BJ (cell line): ENCODE measurements around the gene TRAPPC12. TPM values are rescaled to one million over a fixed set of nuclear protein-coding genes. Genes with fewer than 3 reads are reported as not detected.
"Not testable (repeated sequence)": the region's sequence is repeated elsewhere in the genome, so short reads cannot be mapped to it uniquely, and the experiment has no call there.

Experiments used
- CTCF ChIA-PET: fragments of 350-600 bp; formaldehyde crosslinking; extraction: SDS; loops from one replicate; lab custom pipeline; 2021; ENCODE audit warnings: antibody characterized with exemption, inconsistent platforms; lab: Yijun Ruan, JAX
- POLR2A ChIA-PET: fragments of 300-600 bp; sonication (Branson Sonifier 250); formaldehyde crosslinking; extraction: SDS; loops from one replicate; lab custom pipeline; 2021; ENCODE audit warnings: antibody characterized with exemption; lab: Charles Lee
- DNase-seq: peaks from one replicate; pipeline ENCODE4 v3.0.0-alpha.2; 2011; ENCODE audit warnings: low read depth
- H3K27me3 ChIP-seq: 2 replicates; pipeline ENCODE4 v1.6.0; 2011; ENCODE audit warnings: low read length; ENCODE audit not compliant: control insufficient read depth, insufficient read depth
- H3K36me3 ChIP-seq: 2 replicates; pipeline ENCODE4 v1.5.1; 2011; ENCODE audit warnings: low read length; ENCODE audit not compliant: control insufficient read depth, insufficient read depth
- H3K4me3 ChIP-seq: 2 replicates; pipeline ENCODE4 v1.5.1; 2011; ENCODE audit warnings: low read depth, mild to moderate bottlenecking, control low read depth, low read length
- polyA plus RNA-seq: library from polyadenylated mRNA; depleted of rRNA; stranded (reverse); fragments of >200 nt; gene quantifications from 2 replicates; pipeline ENCODE4 v1.2.3, GENCODE V29; 2011
- TF ChIP-seq, protein P1 (sequence below): IDR thresholded peaks from 2 replicates; pipeline ENCODE4 v1.5.1; 2011; ENCODE audit warnings: low read depth, mild to moderate bottlenecking, control low read depth, inconsistent platforms, low read length, moderate library complexity; ENCODE audit not compliant: insufficient read depth

Gene TRAPPC12
- polyA plus RNA-seq, 1 experiment = 57.8 TPM

DNA sequence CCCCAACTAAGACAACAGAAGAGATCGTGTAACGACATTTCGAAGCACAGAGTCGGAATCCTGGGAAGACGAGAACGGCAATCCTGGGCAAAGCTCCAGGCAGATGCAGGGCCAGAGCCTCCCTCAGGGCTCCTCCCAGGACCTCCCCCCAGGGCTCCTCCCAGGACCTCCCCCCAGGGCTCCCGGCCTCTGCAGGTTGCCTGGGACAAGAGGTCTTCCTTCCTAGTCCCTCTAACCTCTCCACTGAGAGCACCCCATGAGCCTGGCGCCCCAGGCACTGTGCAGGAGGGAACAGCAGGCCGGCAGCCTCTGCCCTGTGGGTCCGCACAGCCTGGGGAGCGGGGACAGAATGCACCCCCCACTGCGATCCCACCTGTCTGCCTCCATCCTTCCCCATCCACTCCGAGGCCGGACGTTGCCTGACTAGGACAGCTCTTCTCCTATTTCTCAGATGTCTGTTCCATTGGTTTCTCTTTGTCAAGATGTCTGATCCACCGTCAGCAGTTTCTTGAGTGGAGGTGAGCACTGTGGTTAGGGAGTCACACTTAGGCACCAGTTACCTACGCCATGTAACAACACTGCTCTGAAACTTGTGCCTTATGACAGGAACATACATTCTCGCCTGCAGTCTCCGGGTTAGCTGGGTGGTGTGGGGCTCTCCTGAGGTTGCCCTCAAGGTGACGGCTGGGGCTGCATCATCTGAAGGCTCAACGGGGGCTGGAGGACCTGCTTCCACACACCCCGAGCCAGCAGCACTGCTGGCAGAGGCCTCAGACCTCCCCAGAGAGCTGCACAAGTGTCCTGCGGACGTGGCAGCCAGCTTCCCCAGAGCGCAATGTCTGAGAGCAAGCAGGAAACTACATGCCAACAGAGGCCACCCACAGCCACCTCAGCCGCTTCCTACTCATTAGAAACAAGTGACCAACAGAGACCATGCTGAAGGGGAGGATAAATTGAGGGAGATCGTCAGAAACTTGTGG is 111.0 kb downstream of the TRAPPC12 start:
- no peak for DNase-seq
- Histone ChIP-seq H3K27me3 (no peaks in the 10 kb centered on the region), H3K36me3 (no peaks in the 10 kb centered on the region), H3K4me3 (no peak overlapping the region)
- POLR2A ChIA-PET = no interaction called here
- CTCF ChIA-PET = interaction anchor here (1.1 kb wide), 1 partner anchor 17 kb away, joined by 3 read pairs; no protein-coding TSS in a partner anchor
- TF ChIP-seq, protein P1, sequence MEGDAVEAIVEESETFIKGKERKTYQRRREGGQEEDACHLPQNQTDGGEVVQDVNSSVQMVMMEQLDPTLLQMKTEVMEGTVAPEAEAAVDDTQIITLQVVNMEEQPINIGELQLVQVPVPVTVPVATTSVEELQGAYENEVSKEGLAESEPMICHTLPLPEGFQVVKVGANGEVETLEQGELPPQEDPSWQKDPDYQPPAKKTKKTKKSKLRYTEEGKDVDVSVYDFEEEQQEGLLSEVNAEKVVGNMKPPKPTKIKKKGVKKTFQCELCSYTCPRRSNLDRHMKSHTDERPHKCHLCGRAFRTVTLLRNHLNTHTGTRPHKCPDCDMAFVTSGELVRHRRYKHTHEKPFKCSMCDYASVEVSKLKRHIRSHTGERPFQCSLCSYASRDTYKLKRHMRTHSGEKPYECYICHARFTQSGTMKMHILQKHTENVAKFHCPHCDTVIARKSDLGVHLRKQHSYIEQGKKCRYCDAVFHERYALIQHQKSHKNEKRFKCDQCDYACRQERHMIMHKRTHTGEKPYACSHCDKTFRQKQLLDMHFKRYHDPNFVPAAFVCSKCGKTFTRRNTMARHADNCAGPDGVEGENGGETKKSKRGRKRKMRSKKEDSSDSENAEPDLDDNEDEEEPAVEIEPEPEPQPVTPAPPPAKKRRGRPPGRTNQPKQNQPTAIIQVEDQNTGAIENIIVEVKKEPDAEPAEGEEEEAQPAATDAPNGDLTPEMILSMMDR = no peak

DNA sequence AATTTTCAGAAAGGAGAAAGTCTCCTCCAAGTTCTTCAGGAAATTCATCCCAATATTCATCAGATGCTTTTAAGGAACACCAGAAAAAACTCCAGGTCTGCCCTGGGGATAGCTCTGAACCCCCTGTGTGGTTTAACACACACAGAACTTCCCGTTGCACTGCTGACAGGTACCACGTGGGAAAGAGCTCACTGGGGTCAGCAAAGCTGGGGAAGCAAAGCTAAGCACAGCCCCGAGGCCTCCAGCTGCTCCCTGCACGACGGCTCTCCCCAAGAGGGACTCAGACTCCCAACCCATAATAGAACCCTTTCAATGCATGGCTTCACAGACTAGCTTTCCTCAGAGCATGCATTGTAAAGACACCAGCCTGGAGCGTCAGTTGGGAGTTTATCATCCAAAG is 111.8 kb downstream of the TRAPPC12 start:
- ChIA-PET CTCF (interaction anchor here (0.6 to 1.1 kb wide), 3 partner anchors 16 to 57 kb away, joined by 3 read pairs; no protein-coding TSS in a partner anchor), POLR2A (no interaction called here)
- Histone ChIP-seq H3K4me3 (no peak overlapping the region), H3K36me3 (no peaks in the 10 kb centered on the region), H3K27me3 (no peaks in the 10 kb centered on the region)
- DNase-seq = no peak
- TF ChIP-seq, protein P1 = no peak

DNA sequence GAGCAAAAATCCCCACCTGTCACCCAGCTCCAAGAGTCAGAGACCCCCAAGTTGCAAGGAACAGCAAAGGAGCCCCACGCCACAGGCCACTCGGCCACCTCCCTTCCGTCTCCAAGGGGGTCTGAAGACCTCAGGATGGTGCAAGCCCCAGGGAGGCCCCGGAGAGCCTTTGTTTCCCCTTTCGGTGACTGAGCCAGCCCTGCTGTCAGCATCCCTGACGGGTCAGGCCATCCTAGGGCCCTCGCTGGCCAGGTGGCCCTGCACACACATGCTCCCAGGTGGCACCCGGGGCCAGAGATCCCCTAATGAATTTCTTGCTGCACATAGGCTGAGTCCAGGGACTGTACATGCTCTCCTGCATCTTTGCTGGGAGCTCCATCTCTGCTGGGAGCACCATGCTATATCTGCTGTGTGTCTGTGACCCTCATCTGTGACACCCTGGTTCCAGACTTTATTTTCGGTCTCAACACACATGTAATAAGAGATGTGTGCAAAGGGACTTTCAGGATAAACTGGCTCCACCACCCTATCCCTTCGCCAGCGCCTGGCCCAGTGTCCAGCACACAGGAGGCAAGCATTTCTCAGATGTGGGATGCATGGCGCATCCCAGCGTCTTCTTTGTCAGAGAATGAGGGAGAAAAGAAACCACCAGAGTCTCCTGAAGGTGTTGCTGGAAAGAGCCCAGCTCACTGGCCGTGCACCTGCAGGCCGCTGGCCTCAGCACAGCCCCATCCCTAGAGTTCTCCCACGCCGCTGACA is 112.4 kb downstream of the TRAPPC12 start:
- H3K36me3 ChIP-seq = no peaks in the 10 kb centered on the region
- H3K4me3 ChIP-seq = no peak overlapping the region
- CTCF ChIA-PET = interaction anchor here (0.6 to 1.0 kb wide), 2 partner anchors 29 to 58 kb away, joined by 3 read pairs; no protein-coding TSS in a partner anchor
- TF ChIP-seq, protein P1 = no peak
- POLR2A ChIA-PET = no interaction called here
- DNase-seq = no peak
- H3K27me3 ChIP-seq = no peaks in the 10 kb centered on the region

DNA sequence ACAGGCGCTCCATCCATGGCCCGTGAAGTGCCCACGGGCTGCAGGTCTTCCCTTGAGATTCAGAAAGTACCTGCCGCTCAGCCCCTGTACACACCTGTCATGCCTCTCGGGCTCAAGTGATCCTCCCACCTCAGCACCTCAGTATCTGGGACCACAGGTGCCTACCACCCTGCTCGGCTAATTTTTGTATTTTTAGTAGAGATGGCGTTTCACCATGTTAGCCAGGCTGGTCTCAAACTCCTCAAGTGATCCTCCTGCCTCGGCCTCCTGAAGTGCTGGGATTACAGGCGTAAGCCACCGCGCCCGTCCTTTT is 112.9 kb downstream of the TRAPPC12 start:
- H3K27me3 ChIP-seq, POLR2A ChIA-PET, H3K4me3 ChIP-seq, DNase-seq, H3K36me3 ChIP-seq: not testable (repeated sequence)
- CTCF ChIA-PET = interaction anchor here (1.0 kb wide), 1 partner anchor 30 kb away, joined by 3 read pairs; no protein-coding TSS in a partner anchor

DNA sequence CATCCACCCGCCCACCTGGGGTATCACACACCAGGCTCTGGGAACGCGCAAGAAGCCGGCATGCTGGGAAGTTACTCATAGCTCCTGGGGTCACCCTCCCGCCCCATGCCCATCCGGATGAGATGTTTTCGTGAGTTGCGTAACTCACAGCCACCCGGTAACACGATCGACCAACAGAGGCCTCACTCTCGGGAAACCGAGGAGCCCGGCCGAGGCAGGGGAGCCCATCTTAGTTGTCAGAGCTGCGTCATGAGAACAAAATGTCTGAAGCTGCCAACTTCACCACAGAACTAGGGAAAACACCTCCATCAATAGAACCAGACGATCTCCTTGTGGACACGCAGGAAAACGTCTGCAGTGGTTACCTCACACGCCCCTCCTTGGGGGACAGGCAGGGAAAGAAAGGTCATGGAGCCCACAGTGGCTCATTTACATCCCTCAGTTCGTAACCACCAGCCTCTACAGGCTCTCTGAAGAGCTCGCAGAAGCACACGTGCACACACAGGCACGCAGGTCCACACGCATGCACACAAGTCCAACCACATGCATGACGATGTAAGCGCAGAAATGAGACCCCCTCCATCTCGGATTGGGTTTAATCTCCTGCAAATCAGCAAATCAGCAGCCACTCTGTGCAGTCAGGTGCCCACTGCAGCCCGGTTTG is 113.6 kb downstream of the TRAPPC12 start:
- H3K36me3 ChIP-seq = 0 out of 2 replicates have a peak, but pooled peaks cover 1% of the 10 kb centered on the region
- ChIA-PET POLR2A (no interaction called here), CTCF (interaction anchor here (0.9 kb wide), 1 partner anchor 45 kb away, joined by 3 read pairs; no protein-coding TSS in a partner anchor)
- H3K27me3 ChIP-seq = no peaks in the 10 kb centered on the region
- DNase-seq = no peak
- TF ChIP-seq, protein P1 = no peak
- no peak overlapping the region for H3K4me3 ChIP-seq
